ENCODE results near the gene SURF1.
"Not testable (repeated sequence)": the region's sequence is repeated elsewhere in the genome, so short reads cannot be mapped to it uniquely, and the experiment has no call there.

- not testable (repeated sequence) for TF ChIP-seq FOXK2 (IDR thresholded peaks at IDR 0.05); SRF (IDR thresholded peaks at IDR 0.05; ENCODE audit: low read depth in 2 of 2, low read length in 2 of 2); CBFB (IDR thresholded peaks at IDR 0.05; ENCODE audit: low read depth); SP1 (IDR thresholded peaks at IDR 0.05; ENCODE audit: low read depth, low read length); POLR2AphosphoS5 (IDR thresholded peaks at IDR 0.05; ENCODE audit: low read length); ZBTB33 (IDR thresholded peaks at IDR 0.05); USF2 (IDR thresholded peaks at IDR 0.05; ENCODE audit: borderline replicate concordance, low read depth, low read length); BCL3 (IDR thresholded peaks at IDR 0.05; ENCODE audit: borderline replicate concordance, insufficient read depth, low read depth, low read length, poor library complexity, severe bottlenecking); KDM1A (IDR thresholded peaks at IDR 0.05; ENCODE audit: borderline replicate concordance); E2F4 (IDR thresholded peaks at IDR 0.05; ENCODE audit: low read depth, low read length); ESRRA (IDR thresholded peaks at IDR 0.05; ENCODE audit: low read length); RAD21 (IDR thresholded peaks at IDR 0.05; ENCODE audit: insufficient read depth, low read depth, low read length)
- TF ChIP-seq, protein P1, sequence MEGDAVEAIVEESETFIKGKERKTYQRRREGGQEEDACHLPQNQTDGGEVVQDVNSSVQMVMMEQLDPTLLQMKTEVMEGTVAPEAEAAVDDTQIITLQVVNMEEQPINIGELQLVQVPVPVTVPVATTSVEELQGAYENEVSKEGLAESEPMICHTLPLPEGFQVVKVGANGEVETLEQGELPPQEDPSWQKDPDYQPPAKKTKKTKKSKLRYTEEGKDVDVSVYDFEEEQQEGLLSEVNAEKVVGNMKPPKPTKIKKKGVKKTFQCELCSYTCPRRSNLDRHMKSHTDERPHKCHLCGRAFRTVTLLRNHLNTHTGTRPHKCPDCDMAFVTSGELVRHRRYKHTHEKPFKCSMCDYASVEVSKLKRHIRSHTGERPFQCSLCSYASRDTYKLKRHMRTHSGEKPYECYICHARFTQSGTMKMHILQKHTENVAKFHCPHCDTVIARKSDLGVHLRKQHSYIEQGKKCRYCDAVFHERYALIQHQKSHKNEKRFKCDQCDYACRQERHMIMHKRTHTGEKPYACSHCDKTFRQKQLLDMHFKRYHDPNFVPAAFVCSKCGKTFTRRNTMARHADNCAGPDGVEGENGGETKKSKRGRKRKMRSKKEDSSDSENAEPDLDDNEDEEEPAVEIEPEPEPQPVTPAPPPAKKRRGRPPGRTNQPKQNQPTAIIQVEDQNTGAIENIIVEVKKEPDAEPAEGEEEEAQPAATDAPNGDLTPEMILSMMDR (IDR thresholded peaks at IDR 0.05 in 2 of 3, conservative IDR thresholded peaks at IDR 0.05 in 1 of 3; ENCODE audit: control insufficient read depth in 2 of 3, extremely low read depth in 1 of 3, insufficient read depth in 1 of 3, low read depth in 3 of 3, low read length in 3 of 3) = not testable (repeated sequence)
Measured at GRCh38 chr9:133317551-133317950, 38.7 kb downstream of the SURF1 start.
